PC-9 (cell line): ENCODE measurements around the gene CAVIN3.

Source experiments
- CTCF ChIP-seq: fragments of 200-600 bp; sonication (generic); conservative IDR thresholded peaks from 2 replicates; pipeline ENCODE4 v1.6.1; 2017; ENCODE audit warnings: mixed run types, antibody characterized with exemption, mild to moderate bottlenecking, moderate library complexity
- EZH2 ChIP-seq: fragments of 200-600 bp; sonication (generic); IDR thresholded peaks from 2 replicates; pipeline ENCODE4 v1.8.0; 2017; ENCODE audit warnings: antibody characterized with exemption, low read depth

GRCh38 chr11:6345366-6345765, 25.1 kb upstream of the CAVIN3 start:
- TF ChIP-seq CTCF (no peak), EZH2 (no peak)
